Measurements from ENCODE around the gene JMJD6. TPM values are rescaled to one million over a fixed set of nuclear protein-coding genes. Genes with fewer than 3 reads are reported as not detected.

Gene JMJD6
- total and polyA plus RNA-seq, 2 experiments from 2014 or later = 11.4 to 12.8 TPM

DNA sequence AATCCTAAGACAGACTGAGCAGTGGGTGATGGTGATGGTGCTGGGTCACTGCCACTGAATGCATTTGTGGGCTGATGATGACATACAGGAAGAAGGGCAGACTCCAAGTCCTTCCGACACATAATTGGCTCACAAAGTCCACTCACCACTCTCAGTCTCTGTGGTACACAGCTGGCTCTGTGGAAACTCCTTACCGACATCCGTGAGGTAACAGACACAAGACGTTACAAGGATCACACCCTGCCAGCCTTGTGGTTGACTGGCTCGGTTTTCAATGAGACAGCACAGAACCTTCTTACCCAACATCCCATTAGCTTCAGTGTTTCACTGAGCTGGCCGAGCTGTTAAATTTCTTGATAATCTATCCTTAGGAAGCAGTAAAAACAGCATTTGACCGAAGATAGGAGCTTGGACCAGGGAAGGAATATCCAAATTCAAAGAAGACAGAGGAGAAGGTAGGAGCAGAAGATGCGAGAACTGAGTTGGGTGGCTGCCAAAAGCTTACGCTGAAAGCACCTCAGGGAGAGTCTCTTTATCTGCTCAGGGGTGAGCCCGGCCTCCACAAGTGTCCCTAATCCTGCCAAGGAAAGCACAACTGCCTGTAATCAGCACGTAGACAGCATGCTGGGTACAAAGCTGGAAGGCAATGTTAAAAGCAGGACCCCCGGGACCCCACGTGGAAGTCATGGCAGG, 10.1 kb downstream of the JMJD6 start (continued):
- TF ChIP-seq, protein P1, sequence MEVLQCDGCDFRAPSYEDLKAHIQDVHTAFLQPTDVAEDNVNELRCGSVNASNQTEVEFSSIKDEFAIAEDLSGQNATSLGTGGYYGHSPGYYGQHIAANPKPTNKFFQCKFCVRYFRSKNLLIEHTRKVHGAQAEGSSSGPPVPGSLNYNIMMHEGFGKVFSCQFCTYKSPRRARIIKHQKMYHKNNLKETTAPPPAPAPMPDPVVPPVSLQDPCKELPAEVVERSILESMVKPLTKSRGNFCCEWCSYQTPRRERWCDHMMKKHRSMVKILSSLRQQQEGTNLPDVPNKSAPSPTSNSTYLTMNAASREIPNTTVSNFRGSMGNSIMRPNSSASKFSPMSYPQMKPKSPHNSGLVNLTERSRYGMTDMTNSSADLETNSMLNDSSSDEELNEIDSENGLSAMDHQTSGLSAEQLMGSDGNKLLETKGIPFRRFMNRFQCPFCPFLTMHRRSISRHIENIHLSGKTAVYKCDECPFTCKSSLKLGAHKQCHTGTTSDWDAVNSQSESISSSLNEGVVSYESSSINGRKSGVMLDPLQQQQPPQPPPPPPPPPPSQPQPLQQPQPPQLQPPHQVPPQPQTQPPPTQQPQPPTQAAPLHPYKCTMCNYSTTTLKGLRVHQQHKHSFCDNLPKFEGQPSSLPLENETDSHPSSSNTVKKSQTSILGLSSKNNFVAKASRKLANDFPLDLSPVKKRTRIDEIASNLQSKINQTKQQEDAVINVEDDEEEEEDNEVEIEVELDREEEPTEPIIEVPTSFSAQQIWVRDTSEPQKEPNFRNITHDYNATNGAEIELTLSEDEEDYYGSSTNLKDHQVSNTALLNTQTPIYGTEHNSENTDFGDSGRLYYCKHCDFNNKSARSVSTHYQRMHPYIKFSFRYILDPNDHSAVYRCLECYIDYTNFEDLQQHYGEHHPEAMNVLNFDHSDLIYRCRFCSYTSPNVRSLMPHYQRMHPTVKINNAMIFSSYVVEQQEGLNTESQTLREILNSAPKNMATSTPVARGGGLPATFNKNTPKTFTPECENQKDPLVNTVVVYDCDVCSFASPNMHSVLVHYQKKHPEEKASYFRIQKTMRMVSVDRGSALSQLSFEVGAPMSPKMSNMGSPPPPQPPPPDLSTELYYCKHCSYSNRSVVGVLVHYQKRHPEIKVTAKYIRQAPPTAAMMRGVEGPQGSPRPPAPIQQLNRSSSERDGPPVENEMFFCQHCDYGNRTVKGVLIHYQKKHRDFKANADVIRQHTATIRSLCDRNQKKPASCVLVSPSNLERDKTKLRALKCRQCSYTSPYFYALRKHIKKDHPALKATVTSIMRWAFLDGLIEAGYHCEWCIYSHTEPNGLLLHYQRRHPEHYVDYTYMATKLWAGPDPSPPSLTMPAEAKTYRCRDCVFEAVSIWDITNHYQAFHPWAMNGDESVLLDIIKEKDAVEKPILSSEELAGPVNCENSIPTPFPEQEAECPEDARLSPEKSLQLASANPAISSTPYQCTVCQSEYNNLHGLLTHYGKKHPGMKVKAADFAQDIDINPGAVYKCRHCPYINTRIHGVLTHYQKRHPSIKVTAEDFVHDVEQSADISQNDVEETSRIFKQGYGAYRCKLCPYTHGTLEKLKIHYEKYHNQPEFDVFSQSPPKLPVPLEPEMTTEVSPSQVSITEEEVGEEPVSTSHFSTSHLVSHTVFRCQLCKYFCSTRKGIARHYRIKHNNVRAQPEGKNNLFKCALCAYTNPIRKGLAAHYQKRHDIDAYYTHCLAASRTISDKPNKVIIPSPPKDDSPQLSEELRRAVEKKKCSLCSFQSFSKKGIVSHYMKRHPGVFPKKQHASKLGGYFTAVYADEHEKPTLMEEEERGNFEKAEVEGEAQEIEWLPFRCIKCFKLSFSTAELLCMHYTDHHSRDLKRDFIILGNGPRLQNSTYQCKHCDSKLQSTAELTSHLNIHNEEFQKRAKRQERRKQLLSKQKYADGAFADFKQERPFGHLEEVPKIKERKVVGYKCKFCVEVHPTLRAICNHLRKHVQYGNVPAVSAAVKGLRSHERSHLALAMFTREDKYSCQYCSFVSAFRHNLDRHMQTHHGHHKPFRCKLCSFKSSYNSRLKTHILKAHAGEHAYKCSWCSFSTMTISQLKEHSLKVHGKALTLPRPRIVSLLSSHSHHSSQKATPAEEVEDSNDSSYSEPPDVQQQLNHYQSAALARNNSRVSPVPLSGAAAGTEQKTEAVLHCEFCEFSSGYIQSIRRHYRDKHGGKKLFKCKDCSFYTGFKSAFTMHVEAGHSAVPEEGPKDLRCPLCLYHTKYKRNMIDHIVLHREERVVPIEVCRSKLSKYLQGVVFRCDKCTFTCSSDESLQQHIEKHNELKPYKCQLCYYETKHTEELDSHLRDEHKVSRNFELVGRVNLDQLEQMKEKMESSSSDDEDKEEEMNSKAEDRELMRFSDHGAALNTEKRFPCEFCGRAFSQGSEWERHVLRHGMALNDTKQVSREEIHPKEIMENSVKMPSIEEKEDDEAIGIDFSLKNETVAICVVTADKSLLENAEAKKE (CRISPR knock-in tag; IDR thresholded peaks at IDR 0.05) = no peak
- TF ChIP-seq STAT1 (IDR thresholded peaks at IDR 0.05; ENCODE audit: unreplicated experiment) (no peak), NANOG (IDR thresholded peaks at IDR 0.05; ENCODE audit: borderline replicate concordance) (no peak), ZNF114 (CRISPR knock-in tag; IDR thresholded peaks at IDR 0.05) (no peak), EZH2 (IDR thresholded peaks at IDR 0.05; ENCODE audit: low read depth, unreplicated experiment) (no peak), EZH2phosphoT487 (IDR thresholded peaks at IDR 0.05; ENCODE audit: unreplicated experiment) (no peak), JUNB (IDR thresholded peaks at IDR 0.05; ENCODE audit: unreplicated experiment) (no peak)

DNA sequence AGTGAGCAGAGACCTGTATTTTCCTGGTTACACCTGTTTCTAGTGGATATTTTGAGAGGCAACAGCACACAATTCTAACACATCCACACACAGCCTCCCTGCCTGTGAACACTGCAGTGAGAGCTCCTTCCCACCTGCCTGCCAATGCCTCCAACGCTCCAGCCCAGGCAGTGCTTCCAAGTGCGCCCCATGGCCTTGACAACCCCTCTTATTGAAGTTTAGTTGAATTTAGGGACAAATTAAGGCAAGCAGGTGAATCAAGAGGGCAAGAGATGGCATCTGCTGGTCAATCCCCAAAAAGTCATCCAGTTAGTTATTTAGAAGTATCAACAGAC, 10.9 kb downstream of the JMJD6 start:
- H3K4me3 ChIP-seq = no peak overlapping the region
- Mint-ChIP-seq H3K9me3 (no peaks in the 10 kb centered on the region), H3K27me3 (ENCODE audit: insufficient read depth, low read depth, poor library complexity) (peaks cover 12% of the 10 kb centered on the region), H3K36me3 (ENCODE audit: low read depth) (peaks cover 41% of the 10 kb centered on the region), H3K4me1 (peaks cover 10% of the 10 kb centered on the region), H3K27ac (no peak overlapping the region), H3K4me3 (no peak overlapping the region)
- DNase-seq (ENCODE audit: low spot score) (no peak), ATAC-seq (no peak)
- peaks cover 4% of the 10 kb centered on the region; the same call in 1 of the 2 replicates for H4K20me1 ChIP-seq (replicated peaks; ENCODE audit: insufficient read depth)
- peaks cover 22% of the 10 kb centered on the region for H3K36me3 ChIP-seq (ENCODE audit: insufficient read depth)
- no peaks in the 10 kb centered on the region for H3K79me2 ChIP-seq (replicated peaks; ENCODE audit: insufficient read depth)
- no peaks in the 10 kb centered on the region for H3K27me3 ChIP-seq (ENCODE audit: insufficient read depth)
- peak overlapping the region; percentile 4; the same call in 1 of the 2 replicates for H3K27ac ChIP-seq (ENCODE audit: low read depth)
- no peaks in the 10 kb centered on the region for H3K9me2 ChIP-seq (ENCODE audit: insufficient read depth)
- peaks cover 8% of the 10 kb centered on the region for H3K4me1 ChIP-seq (ENCODE audit: insufficient read depth)
- no peak overlapping the region for H3K4me2 ChIP-seq
- H3F3A ChIP-seq (replicated peaks; ENCODE audit: low read depth) = peaks cover 6% of the 10 kb centered on the region; the same call in 1 of the 2 replicates
- no peak overlapping the region for H2AFZ ChIP-seq
- no peak for TF ChIP-seq JUNB (IDR thresholded peaks at IDR 0.05; ENCODE audit: unreplicated experiment)
- TF ChIP-seq EZH2 (IDR thresholded peaks at IDR 0.05; ENCODE audit: low read depth, unreplicated experiment) = no peak
- TF ChIP-seq STAT1 (IDR thresholded peaks at IDR 0.05; ENCODE audit: unreplicated experiment) = no peak
- no peak for TF ChIP-seq EZH2phosphoT487 (IDR thresholded peaks at IDR 0.05; ENCODE audit: unreplicated experiment)
- TF ChIP-seq, protein P2, sequence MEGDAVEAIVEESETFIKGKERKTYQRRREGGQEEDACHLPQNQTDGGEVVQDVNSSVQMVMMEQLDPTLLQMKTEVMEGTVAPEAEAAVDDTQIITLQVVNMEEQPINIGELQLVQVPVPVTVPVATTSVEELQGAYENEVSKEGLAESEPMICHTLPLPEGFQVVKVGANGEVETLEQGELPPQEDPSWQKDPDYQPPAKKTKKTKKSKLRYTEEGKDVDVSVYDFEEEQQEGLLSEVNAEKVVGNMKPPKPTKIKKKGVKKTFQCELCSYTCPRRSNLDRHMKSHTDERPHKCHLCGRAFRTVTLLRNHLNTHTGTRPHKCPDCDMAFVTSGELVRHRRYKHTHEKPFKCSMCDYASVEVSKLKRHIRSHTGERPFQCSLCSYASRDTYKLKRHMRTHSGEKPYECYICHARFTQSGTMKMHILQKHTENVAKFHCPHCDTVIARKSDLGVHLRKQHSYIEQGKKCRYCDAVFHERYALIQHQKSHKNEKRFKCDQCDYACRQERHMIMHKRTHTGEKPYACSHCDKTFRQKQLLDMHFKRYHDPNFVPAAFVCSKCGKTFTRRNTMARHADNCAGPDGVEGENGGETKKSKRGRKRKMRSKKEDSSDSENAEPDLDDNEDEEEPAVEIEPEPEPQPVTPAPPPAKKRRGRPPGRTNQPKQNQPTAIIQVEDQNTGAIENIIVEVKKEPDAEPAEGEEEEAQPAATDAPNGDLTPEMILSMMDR (conservative IDR thresholded peaks at IDR 0.05; ENCODE audit: low read depth in 2 of 2) = no peak

Measured in GM23338 (cell line).